GM10266 (cell line): ENCODE measurements around the gene ITPR3.

Experiments used
- DNase-seq: peaks from one replicate; pipeline ENCODE4 v3.0.0; 2012; ENCODE audit errors: extremely low spot score
- CTCF ChIP-seq: IDR thresholded peaks from 2 replicates; pipeline ENCODE4 v1.5.1; 2012; ENCODE audit warnings: mild to moderate bottlenecking, low read depth; ENCODE audit not compliant: control insufficient read depth, insufficient read depth; ENCODE audit errors: missing control alignments

ITPR3 gene

DNA sequence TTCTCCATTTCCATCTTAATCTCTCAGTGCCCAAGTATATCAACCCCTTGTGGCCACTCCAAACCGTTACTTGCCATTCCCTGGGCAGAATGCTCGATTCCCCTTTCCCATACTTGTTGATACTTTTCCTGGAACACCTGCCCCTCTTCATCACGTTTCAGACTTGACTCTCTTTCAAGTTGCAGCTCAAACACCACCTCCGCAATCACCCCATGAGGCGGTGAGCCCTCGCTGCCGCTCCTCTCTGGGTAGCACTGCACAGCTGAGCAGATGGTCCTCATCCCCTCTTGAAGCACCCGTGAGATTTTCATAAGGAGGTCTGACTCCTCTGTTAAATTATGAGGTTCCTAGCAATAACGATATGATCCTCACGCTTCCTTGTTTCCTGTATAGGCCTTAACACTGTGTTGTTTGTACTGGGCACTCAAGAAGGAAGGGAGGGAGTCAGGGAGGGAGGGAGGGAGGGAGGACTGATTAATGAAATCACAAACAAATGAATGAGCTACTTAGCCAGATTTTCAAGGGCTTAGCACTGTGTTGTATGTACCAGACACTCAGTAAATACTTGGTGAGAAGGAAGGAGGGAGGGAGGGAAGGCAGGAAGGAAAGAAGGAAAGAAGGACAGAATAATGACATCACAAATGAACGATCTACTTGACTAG, 98.3 kb downstream of the ITPR3 start:
- no peak for DNase-seq
- no peak for TF ChIP-seq CTCF

- DNase-seq, result no peak
- TF ChIP-seq CTCF, result no peak
These were observed 99.9 kb downstream of the ITPR3 start for GRCh38 chr6:33720998-33721397.

- DNase-seq, result no peak
- no peak for TF ChIP-seq CTCF
These were observed 100.4 kb downstream of the ITPR3 start for GRCh38 chr6:33721508-33721907.

GRCh38 chr6:33722103-33722623, 101.0 kb downstream of the ITPR3 start:
- no peak for DNase-seq
- no peak for TF ChIP-seq CTCF

- TF ChIP-seq CTCF, result no peak
- DNase-seq, result no peak
These were observed 102.4 kb downstream of the ITPR3 start for GRCh38 chr6:33723371-33724085.

- TF ChIP-seq CTCF, result no peak
- DNase-seq, result no peak
These were observed 103.2 kb downstream of the ITPR3 start for GRCh38 chr6:33724102-33725023.
